Stromal cell of bone marrow (primary cell): ENCODE results near the gene ZNF763.
"Not testable (repeated sequence)": the region's sequence is repeated elsewhere in the genome, so short reads cannot be mapped to it uniquely, and the experiment has no call there.

ENCODE experiments used
- DNase-seq: peaks from one replicate; pipeline ENCODE4 v3.0.0-alpha.2; 2012; ENCODE audit warnings: low read depth

ZNF763 gene

DNA sequence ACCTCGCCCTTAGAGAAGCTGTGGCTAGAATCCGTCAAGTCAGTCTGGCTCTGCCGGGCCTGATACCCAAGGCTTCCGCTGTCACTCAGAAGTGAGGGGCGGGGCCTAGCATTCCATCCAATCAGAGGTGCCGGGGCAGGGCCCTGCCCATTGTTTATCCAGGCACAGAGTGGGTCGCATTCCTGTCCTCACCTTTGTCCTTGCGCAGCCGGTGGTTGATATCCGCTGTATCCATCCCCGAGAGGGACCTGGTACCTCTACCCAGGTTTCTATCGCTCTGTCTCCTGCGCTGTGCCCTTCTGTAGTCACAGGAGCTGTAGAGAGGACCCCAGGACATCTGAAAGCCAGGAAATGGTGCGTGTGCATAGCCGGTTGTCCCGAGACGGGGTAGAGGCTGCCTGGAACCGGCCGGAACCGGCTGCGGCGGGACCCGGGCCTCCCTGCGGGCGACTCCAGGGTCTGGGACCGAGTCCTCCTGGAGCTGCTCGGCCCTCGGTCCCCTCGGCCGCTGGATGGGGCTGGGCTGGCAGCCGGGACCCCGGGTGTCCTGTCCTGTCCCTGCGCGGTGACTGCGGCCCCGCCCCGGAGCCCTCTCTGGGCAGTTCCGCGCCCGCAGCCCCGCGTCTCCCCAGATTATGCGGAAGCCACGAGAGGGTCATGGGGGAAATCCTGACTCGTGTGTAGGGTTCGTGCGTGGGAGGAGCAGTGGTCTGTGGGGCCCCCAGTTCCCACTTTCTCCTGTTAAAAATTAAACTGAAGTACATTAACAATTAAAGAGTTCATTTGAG, at the start of gene ZNF763:
TSS of gene ZNF763 (plus strand) at position 183 of the 788 bp plus-strand sequence. CDS start at position 352, 169 bp downstream.
- peak; percentile 74 for DNase-seq

DNA sequence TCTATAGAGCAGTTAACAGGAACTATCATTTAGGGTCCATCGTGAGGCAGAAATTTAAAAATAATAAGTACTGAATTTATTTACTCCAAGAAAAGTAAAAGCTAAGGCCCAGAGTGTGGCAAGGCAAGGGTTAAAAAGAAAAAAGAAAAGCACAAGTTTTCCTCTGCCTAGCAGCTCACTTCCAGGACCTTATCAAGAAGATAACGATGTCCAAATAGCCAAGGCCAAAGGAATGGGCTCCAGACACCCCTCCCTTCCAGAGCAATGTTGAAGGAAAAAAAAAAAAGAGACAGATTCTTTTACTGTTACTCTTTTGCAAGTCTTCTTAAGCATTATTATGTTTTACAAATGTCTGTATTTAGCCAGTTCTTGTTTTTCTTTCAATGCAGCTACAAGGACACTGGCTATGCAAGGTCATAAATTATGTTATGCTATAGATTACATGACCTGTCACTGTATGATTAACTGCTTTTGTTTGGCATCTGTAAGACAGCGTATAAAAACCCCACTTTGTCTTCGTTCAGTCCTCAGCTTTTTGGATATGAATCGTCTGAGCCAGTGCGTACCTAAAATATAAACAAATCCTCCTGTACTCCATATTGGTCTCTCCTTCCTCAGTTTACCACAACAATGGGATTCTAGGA, 42.9 kb upstream of the ZNF763 start:
- DNase-seq, result no peak

DNA sequence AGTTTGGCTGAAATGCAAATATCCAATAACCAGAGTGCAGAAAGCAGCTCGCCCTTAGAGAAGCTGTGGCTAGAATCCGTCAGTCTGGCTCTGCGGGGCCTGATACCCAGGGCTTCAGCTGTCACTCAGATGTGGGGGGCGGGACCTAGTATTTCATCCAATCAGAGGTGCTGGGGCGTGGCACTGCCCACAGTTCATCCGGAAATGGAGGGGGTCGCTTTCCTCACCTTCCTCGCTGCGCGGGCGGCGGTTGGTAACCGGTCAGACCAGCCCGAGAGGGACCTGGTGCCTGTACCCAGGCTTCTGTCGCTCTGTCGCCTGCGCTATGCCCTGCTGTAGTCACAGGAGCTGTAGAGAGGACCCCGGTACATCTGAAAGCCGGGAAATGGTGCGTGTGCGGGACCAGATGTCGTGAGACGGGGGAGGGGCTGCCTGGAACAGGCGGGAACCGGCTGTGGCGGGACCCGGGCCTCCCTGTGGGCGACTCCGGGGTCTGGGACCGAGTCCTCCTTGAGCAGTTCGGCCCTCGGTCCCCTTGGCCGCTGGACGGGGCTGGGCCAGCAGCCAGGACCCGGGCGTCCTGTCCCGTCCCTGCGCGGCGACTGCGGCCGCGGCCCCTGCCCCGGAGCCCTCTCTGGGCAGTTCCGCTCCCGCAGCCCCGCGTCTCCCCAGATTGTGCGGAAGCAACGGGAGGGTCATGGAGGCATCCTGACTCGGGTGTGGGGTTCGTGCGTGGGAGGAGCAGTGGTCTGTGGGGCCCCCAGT, 39.8 kb upstream of the ZNF763 start, which contains the start of gene ZNF700:
TSS of gene ZNF700 (plus strand) at position 222 of the 765 bp plus-strand sequence. CDS start at position 326, 104 bp downstream.
- peak; percentile 83 for DNase-seq

DNA sequence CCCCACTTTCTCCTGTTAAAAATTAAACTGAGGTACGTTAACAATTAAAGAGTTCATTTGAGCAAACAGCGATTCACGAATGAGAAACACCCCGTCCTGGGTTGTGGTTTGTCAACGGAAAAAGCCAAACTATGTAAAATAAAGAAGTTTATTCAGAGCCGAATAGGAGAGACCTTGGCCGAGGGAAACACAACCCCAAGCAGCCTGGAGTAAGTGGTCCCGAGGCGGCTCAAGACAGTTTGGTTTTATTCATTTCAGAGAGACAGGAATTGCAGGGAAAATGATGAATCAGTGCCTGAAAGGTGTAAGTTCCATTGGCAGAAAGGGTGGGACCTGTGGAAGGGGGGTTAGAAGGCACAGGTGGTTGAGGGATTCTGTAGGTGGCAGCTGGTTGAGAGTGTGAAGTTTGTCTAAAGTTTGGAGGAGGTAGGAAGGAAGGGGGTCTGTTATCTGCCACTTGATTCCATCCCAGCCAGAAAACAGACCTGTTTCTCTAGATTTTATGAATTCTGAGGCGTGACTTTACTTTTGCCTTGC, 39.1 kb upstream of the ZNF763 start:
- not testable (repeated sequence) for DNase-seq

DNA sequence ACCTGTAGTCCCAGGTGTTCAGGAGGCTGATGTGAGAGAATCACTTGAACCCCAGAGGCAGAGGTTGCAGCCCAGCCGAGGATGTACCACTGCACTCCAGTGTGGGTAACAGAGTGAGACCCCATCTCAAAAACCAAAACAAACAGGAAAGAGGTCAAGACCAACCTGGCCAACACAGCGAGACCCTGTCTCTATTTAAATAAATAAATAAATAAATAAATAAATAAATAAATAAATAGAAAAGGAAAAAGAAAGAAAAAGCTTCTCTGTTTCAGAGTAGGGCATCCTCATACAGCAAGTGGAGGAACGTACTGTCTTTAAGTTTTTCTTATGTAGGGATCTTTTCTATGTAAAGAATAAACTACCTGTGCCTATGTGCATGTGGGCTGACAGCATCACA, 37.6 kb upstream of the ZNF763 start:
- no peak for DNase-seq

DNA sequence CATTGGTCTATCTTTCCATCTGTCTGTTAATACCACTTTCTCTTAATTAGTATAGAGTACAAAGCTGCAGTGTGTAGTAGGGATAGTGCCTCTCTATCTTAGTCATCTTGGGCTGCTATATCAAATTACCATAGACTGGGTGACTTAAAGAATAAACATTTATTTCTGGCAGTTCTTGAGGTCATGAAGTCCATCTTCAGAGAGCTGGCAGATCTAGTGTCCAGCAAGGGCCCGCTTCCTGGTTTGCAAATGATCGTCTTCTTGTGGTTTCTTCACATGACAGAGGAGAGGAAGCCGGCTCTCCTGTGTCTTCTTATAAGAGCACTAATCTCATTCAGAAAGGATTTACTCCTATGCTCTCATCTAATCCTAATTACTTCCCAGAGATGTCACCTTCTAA, 33.8 kb upstream of the ZNF763 start:
- DNase-seq, result peak; percentile 10

DNA sequence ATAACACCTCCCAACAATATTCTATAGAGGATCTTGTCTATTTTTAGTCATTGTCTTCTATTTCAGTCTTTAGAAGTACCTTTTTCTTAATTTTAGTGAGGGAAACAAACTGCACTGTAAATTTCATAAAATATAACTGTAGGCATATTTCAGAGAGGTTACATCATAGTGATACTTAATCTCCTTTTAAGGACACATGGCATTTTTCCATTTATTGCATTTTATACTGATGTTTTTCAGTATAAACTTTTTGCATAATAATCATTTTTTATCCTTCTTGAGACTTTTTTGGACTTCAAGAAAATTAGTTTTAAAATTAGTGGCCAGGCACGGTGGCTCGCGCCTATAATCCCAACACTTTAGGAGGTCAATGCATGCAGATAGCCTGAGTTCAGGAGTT, 33.3 kb upstream of the ZNF763 start:
- DNase-seq, result no peak

DNA sequence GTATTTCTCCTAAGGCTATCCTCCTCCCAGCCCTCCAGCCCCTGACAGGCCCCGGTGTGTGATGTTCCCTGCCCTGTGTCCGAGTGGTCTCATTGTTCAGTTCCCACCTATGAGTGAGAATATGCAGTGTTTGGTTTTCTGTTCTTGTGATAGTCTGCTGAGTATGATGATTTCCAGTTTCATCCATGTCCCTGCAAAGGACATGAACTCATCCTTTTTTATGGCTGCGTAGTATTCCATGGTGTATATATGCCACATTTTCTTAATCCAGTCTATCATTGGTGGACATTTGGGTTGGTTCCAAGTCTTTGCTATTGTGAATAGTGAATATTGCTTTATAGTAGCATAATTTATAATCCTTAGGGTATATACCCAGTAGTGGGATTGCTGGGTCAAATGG, 29.0 kb upstream of the ZNF763 start:
- DNase-seq, result not testable (repeated sequence)

DNA sequence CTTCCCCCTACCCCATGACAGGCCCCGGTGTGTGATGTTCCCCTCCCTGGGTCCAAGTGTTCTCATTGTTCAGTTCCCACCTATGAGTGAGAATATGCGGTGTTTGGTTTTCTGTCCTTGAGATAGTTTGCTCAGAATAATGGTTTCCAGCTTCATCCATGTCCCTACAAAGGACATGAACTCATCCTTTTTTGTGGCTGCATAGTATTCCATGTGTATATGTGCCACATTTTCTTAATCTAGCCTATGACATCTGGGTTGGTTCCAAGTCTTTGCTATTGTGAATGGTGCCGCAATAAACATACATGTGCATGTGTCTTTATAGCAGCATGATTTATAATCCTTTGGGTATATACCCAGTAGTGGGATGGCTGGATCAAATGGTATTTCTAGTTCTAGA, 26.5 kb upstream of the ZNF763 start:
- not testable (repeated sequence) for DNase-seq

DNA sequence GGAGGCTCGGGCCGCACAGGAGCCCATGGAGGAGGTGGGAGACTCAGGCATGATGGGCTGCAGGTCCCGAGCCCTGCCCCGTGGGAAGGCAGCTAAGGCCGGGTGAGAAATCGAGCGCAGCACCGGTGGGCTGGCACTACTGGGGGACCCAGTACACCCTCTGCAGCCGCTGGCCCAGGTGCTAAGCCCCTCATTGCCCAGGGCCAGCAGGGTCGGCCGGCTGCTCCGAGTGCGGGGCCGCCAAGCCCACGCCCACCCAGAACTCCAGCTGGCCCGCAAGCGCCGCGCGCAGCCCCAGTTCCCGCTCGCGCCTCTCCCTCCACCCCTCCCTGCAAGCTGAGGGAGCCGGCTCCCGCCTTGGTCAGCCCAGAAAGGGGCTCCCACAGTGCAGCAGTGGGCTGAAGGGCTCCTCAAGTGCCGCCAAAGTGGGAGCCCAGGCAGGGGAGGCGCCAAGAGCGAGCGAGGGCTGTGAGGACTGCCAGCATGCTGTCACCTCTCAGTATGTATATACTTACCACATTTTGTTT, 23.4 kb upstream of the ZNF763 start:
- not testable (repeated sequence) for DNase-seq

DNA sequence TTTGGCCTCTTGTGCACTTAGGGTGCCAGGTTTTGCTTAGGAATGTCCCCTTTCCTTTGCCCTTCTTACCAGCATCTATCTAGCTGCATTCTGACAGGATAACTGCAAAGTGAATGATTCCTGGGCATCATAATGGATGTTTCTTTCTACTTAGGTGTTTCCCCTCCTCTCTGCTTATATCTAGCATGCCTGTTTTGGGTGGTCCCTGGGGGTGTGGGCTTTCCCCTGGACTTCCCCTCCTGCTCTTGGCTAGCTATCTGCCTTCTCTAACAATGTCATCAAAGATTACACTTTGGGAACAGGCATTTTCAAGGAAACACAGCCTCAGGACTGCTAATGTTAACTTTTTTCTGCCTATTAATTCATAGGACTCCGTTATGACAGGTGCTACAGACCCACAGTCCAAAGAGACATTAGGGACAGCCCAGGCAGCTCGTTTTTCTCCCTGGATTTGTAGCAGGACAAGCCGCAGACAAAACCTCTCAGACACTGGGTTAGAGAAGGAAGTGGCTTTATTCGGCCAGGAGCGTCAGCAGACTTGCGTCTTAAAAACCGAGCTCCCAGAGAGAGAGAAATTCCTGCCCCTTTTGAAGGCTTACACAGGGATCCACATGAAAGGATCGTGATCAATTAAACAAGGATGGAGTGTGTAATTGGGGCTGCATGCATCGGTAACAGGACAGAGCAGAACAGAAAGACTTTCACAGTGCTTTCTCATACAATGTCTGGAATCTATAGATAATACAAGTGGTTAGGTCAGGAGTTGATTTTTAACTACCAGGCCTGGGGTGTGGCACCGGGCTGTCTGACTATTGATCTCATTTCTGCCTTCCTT, 22.6 kb upstream of the ZNF763 start:
- no peak for DNase-seq

DNA sequence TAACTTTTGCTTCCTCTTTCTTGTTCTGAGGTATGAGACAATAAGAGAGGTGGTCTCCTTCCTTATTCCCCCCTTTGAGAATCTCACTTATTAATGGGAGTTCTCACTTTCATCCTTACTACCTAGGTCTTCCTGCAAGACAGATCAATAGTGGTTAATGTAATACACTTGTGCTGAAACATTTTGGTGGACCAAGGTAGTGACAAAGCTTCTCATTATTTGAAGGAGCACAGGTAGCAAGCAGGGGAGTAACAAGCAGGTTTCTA, 22.1 kb upstream of the ZNF763 start:
- DNase-seq, result no peak

DNA sequence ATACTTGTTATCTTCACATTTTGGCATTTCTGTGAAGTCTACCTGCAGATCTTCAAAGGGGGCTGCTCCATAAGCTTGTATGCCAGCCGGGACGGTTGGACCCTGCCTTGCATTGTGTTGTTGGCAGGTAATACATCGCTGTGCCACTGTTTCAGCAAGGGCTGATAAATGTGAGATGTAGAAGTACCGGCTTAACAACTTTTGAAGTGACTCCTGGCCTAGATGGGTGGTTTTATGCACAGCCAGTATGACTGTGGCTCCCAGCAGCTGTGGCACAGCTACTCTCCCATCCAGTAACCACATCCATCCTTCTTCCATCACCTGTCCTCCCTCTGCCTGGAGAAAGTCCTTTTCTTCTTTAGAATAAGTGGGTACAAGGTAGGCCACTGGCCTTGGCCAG, 20.2 kb upstream of the ZNF763 start:
- DNase-seq, result no peak

DNA sequence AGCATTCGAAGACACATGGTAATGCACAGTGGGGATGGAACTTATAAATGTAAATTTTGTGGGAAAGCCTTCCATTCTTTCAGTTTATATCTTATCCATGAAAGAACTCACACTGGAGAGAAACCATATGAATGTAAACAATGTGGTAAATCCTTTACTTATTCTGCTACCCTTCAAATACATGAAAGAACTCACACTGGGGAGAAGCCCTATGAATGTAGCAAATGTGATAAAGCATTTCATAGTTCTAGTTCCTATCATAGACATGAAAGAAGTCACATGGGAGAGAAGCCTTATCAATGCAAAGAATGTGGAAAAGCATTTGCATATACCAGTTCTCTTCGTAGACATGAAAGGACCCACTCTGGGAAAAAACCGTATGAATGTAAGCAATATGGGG, 16.2 kb upstream of the ZNF763 start:
- no peak for DNase-seq

DNA sequence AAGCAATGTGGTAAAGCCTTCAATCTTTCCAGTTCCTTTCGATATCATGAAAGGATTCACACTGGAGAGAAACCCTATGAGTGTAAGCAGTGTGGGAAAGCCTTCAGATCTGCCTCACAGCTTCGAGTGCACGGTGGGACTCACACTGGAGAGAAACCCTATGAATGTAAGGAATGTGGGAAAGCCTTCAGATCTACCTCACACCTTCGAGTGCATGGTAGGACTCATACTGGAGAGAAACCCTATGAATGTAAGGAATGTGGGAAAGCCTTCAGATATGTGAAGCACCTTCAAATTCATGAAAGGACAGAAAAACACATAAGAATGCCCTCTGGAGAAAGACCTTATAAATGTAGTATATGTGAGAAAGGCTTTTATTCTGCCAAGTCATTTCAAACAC, 15.6 kb upstream of the ZNF763 start:
- no peak for DNase-seq

DNA sequence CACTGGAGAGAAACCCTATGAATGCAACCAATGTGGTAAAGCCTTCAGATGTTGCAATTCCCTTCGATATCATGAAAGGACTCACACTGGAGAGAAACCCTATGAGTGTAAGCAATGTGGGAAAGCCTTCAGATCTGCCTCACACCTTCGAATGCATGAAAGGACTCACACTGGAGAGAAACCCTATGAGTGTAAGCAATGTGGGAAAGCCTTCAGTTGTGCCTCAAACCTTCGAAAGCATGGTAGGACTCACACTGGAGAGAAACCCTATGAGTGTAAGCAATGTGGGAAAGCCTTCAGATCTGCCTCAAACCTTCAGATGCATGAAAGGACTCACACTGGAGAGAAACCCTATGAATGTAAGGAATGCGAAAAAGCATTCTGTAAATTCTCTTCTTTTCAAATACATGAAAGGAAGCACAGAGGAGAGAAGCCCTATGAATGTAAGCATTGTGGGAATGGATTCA, 15.2 kb upstream of the ZNF763 start:
- DNase-seq, result not testable (repeated sequence)

DNA sequence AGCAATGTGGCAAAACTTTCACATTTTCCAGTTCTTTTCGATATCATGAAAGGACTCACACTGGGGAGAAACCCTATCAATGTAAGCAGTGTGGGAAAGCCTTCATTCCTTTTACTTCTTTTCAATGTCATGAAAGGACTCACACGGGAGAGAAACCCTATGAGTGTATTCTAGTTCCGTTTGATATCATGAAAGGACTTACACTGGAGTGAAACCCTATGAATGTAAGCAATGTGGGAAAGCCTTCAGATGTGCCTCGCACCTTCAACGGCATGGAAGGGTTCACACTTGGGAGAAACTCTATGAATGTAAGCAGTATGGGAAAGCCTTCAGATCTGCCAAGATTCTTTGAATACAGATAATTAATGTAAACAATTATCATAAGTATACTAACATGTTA, 14.5 kb upstream of the ZNF763 start:
- DNase-seq, result no peak

DNA sequence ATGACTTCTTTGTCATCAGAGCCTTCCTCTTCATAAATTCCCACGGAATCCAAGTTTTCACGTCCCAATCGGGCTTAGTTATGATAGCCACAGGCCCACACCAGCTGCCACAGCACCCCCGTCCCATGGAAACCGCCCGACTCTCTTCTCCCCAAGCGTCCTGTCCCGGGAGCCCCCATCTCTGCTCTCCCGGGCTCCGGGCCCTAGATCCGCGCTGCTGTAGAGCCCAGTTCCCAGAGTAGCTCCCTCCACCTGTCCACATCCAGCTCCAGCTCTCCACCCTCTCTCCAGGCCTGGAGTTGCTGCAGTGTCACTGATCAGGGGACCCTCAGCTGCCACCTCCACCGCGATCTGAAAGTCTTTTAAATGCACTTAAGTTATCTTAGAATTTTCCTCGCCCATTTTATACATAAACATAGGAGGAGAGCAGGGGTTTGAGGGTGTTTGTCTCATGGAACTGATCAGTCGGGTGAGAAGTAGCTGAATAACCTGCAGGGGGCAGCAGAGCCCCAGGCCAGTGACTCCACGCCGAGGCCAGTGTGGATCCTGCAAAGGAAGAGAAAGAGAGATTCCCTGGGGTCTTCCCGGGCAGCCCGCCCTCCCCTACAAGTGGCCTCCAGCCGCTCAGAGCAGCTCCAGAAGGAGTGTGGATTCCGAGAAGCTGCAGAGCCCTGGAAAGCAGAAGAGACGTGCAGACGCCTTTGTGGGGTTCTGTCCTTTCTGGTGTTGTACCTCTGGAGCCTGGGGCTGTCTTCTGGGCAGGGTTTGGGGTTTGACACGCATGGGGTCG, 1.1 kb upstream of the ZNF763 start:
- peak; percentile 71 for DNase-seq

DNA sequence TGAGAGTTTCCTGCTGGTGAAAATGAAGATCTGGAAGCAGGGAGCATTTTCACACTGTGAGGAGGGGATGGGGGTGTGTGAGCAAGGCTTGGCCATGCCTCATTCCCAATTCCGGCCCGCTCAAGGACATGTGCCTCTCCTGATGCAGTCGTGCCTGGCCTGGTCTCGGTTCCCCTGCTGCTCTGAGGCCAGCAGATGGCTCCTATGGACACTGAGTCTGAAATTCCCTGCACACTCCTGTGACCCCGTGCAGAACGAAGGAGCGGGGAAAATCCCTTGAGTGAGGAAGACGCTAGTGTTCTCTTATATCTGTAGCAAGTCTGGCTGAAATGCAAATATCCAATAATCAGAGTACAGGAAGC, 363 bp upstream of the ZNF763 start:
- DNase-seq, result no peak

DNA sequence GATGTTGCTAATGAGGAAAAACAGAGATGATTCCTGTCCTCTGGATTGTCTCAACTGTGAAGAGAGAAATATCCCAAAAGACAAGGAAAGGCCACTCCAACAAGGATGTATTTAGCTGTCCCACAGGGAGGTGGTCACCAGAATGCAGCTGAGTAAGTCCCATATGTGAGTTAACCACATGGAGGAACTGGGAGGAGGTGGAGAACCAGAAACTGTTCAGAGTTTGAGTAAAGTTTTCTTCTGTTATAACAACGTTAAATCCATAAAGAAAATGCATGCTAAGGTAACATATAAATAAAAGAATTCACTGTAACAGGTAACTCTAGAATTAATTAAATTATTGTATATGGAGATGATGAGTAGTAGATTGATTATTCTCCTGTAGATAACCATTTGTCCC, 5.3 kb downstream of the ZNF763 start:
- no peak for DNase-seq

DNA sequence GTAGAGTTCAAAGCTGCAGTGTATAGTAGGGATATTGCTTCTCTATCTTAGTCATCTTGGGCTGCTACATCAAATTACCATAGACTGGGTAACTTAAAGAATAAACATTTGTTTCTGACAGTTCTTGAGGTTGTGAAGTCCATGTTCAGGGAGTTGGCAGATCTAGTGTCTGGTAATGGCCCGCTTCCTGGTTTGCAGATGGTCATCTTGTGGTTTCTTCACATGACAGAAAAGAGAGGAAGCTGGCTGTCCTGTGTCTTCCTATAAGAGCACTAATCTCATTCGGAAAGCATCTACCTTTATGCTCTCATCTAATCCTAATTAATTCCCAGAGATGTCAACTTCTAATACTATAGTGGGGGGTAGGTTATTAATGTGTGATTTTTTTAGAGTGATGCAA, 6.2 kb downstream of the ZNF763 start:
- no peak for DNase-seq
